Astrocyte (in vitro differentiated cells and primary cell): Measurements from ENCODE around the gene FAM107B. TPM values are rescaled to one million over a fixed set of nuclear protein-coding genes. Genes with fewer than 3 reads are reported as not detected.

Source experiments
- DNase-seq: peaks from one replicate; pipeline ENCODE4 v3.0.0-alpha.2; 2010; ENCODE audit warnings: low read depth
- FAIRE-seq: peaks from 2 replicates; lab custom pipeline; 2011; peaks lifted over from hg19 to GRCh38; lab: Jason Lieb, UNC
- H2AFZ ChIP-seq: 2 replicates; pipeline ENCODE4 v1.6.0; 2012; ENCODE audit warnings: low read depth, low read length, inconsistent platforms
- H3K27ac ChIP-seq: 2 replicates; pipeline ENCODE4 v1.5.1; 2011; ENCODE audit warnings: low read depth, low read length, inconsistent platforms
- H3K27me3 ChIP-seq: 2 replicates; pipeline ENCODE4 v1.6.0; 2011; ENCODE audit warnings: low read length, inconsistent platforms; ENCODE audit not compliant: insufficient read depth
- H3K36me3 ChIP-seq: 2 replicates; pipeline ENCODE4 v1.5.1; 2011; ENCODE audit warnings: low read length, inconsistent platforms; ENCODE audit not compliant: insufficient read depth
- H3K4me1 ChIP-seq: 2 replicates; pipeline ENCODE4 v1.5.1; 2011; ENCODE audit warnings: low read length, inconsistent platforms; ENCODE audit not compliant: insufficient read depth
- H3K4me2 ChIP-seq: 2 replicates; pipeline ENCODE4 v1.6.0; 2012; ENCODE audit warnings: low read length, inconsistent platforms
- H3K4me3 ChIP-seq: 2 replicates; pipeline ENCODE4 v1.5.1; 2011; ENCODE audit warnings: low read depth, mild to moderate bottlenecking, low read length, inconsistent platforms; ENCODE audit not compliant: insufficient read depth
- H3K79me2 ChIP-seq: 2 replicates; pipeline ENCODE4 v1.6.0; 2012; ENCODE audit warnings: mild to moderate bottlenecking, low read length, inconsistent platforms; ENCODE audit not compliant: insufficient read depth
- H3K9ac ChIP-seq: 2 replicates; pipeline ENCODE4 v1.6.0; 2012; ENCODE audit warnings: mild to moderate bottlenecking, low read length, inconsistent platforms
- H3K9me3 ChIP-seq: 2 replicates; pipeline ENCODE4 v1.5.1; 2012; ENCODE audit warnings: low read depth, mild to moderate bottlenecking, low read length, inconsistent platforms; ENCODE audit not compliant: insufficient read depth
- H4K20me1 ChIP-seq: 2 replicates; pipeline ENCODE4 v1.6.0; 2012; ENCODE audit warnings: low read length, inconsistent platforms; ENCODE audit not compliant: insufficient read depth
- H3K27ac Mint-ChIP-seq: one replicate; pipeline ENCODE4 v1.8.0; 2021; ENCODE audit warnings: mild to moderate bottlenecking, mixed read lengths; ENCODE audit not compliant: unreplicated experiment
- H3K27me3 Mint-ChIP-seq: one replicate; pipeline ENCODE4 v1.8.0; 2021; ENCODE audit warnings: low read depth, mixed read lengths; ENCODE audit not compliant: unreplicated experiment
- H3K36me3 Mint-ChIP-seq: one replicate; pipeline ENCODE4 v1.8.0; 2021; ENCODE audit warnings: low read depth, mixed read lengths; ENCODE audit not compliant: unreplicated experiment
- H3K4me1 Mint-ChIP-seq: one replicate; pipeline ENCODE4 v1.8.0; 2021; ENCODE audit warnings: low read depth, mixed read lengths; ENCODE audit not compliant: unreplicated experiment
- H3K4me3 Mint-ChIP-seq: one replicate; pipeline ENCODE4 v1.8.0; 2021; ENCODE audit warnings: mild to moderate bottlenecking, moderate library complexity, mixed read lengths; ENCODE audit not compliant: unreplicated experiment
- H3K9me3 Mint-ChIP-seq: one replicate; pipeline ENCODE4 v1.8.0; 2021; ENCODE audit warnings: mild to moderate bottlenecking, mixed read lengths; ENCODE audit not compliant: unreplicated experiment
- EZH2 ChIP-seq: IDR thresholded peaks from 2 replicates; pipeline ENCODE4 v1.6.1; 2012; ENCODE audit warnings: mild to moderate bottlenecking, low read length, inconsistent platforms; ENCODE audit not compliant: insufficient read depth
- total RNA-seq: library from RNA; stranded (reverse); gene quantifications from 2 replicates; pipeline ENCODE4 v1.2.1, GENCODE V29; 2021
- TF ChIP-seq, protein P1 (sequence below): IDR thresholded peaks from 2 replicates; pipeline ENCODE4 v1.5.1; 2011; ENCODE audit warnings: low read depth, mild to moderate bottlenecking, inconsistent platforms, low read length, moderate library complexity; ENCODE audit not compliant: insufficient read depth

Gene FAM107B
- total RNA-seq, 1 donor from 2014 or later: 36.0 TPM

DNA sequence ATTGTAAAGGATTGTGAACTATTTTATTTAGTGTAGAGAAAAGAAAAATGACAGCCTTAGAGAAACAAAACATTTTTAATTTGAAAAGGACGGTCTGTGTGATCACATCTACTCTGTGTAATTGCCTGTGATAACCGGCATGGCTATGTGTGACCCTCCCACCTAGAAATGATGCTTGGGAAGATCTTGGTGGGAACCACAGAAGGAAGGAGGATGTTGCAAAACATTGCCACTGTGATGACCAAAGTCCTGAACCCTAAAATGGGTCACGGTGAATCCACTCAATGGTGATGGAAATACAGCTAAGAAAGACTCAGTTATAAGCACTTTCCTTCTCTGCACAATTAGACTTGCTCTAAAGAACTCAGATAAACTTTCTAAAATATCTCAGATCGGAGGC, 222.7 kb downstream of the FAM107B start:
- Mint-ChIP-seq H3K4me1 (peaks cover 28% of the 10 kb centered on the region), H3K4me3 (no peak overlapping the region), H3K27me3 (no peaks in the 10 kb centered on the region), H3K36me3 (peaks cover 5% of the 10 kb centered on the region), H3K27ac (no peak overlapping the region), H3K9me3 (no peaks in the 10 kb centered on the region)
- H3K9me3 ChIP-seq: no peaks in the 10 kb centered on the region
- H2AFZ ChIP-seq: no peak overlapping the region
- no peaks in the 10 kb centered on the region for H3K36me3 ChIP-seq
- DNase-seq: no peak
- TF ChIP-seq, protein P1, sequence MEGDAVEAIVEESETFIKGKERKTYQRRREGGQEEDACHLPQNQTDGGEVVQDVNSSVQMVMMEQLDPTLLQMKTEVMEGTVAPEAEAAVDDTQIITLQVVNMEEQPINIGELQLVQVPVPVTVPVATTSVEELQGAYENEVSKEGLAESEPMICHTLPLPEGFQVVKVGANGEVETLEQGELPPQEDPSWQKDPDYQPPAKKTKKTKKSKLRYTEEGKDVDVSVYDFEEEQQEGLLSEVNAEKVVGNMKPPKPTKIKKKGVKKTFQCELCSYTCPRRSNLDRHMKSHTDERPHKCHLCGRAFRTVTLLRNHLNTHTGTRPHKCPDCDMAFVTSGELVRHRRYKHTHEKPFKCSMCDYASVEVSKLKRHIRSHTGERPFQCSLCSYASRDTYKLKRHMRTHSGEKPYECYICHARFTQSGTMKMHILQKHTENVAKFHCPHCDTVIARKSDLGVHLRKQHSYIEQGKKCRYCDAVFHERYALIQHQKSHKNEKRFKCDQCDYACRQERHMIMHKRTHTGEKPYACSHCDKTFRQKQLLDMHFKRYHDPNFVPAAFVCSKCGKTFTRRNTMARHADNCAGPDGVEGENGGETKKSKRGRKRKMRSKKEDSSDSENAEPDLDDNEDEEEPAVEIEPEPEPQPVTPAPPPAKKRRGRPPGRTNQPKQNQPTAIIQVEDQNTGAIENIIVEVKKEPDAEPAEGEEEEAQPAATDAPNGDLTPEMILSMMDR: no peak
- TF ChIP-seq EZH2: no peak
- peaks cover 19% of the 10 kb centered on the region for H3K4me1 ChIP-seq
- H3K4me2 ChIP-seq: no peak overlapping the region
- no peak overlapping the region for H3K27ac ChIP-seq
- peaks cover 15% of the 10 kb centered on the region for H4K20me1 ChIP-seq
- no peak overlapping the region for H3K4me3 ChIP-seq
- peaks cover 24% of the 10 kb centered on the region for H3K79me2 ChIP-seq
- H3K9ac ChIP-seq: no peak overlapping the region
- no peaks in the 10 kb centered on the region for H3K27me3 ChIP-seq
- no peak for FAIRE-seq

DNA sequence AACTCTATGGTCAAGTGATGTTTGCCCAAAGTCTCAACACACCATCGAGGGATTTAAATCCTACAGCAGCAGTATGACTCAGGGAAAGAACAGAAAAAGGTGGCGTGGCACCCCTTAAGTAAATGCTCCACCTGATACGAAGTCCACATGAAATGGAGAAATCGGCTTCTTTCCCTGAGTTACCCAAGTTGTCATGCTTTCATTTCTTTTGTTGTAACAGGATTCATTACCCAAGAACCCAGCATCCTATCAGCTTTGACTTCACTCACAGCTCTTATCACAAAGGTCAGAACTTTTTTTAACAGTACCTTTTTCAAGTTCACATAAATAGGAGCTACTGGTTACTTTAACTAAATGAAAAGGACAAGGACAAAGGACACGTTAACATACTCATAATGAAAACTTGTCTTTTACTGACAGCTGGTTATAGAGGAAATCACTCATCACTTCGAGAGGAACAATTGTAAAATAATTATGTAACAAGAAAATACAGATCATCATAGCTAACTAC, 224.2 kb downstream of the FAM107B start:
- H3K4me3 Mint-ChIP-seq: no peak overlapping the region
- DNase-seq (no peak), FAIRE-seq (no peak)
- H3K27ac Mint-ChIP-seq: no peak overlapping the region
- Histone ChIP-seq H3K27ac (no peak overlapping the region), H3K4me1 (peaks cover 17% of the 10 kb centered on the region), H3K9ac (no peak overlapping the region), H3K79me2 (peaks cover 10% of the 10 kb centered on the region), H2AFZ (no peak overlapping the region), H3K4me3 (no peak overlapping the region), H3K36me3 (no peaks in the 10 kb centered on the region), H3K9me3 (no peaks in the 10 kb centered on the region), H4K20me1 (no peaks in the 10 kb centered on the region), H3K4me2 (no peak overlapping the region), H3K27me3 (no peaks in the 10 kb centered on the region)
- TF ChIP-seq, protein P1: no peak
- no peak for TF ChIP-seq EZH2
- H3K4me1 Mint-ChIP-seq: peaks cover 18% of the 10 kb centered on the region
- peaks cover 5% of the 10 kb centered on the region for H3K36me3 Mint-ChIP-seq
- no peaks in the 10 kb centered on the region for H3K9me3 Mint-ChIP-seq
- no peaks in the 10 kb centered on the region for H3K27me3 Mint-ChIP-seq

DNA sequence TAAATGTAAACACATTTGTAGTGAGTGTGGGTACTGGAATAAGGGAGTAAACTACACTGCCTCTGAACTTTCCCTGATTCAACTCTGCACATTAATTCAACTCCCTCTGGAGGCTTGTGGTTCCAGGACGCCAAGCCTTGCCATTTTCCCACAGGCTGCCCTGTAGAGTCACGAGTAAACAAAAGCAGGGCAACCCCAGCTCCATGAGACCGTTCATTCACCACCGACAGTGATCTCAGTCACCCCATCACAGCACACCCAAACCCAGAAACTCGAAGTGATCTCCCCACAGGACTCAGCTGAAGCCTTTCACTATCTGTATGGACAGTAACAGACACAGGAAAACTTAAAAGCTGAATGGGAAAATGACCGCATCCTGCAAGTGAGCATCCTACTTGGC, 225.2 kb downstream of the FAM107B start:
- H3K27ac Mint-ChIP-seq: no peak overlapping the region
- Histone ChIP-seq H4K20me1 (no peaks in the 10 kb centered on the region), H3K36me3 (no peaks in the 10 kb centered on the region), H3K4me2 (no peak overlapping the region), H3K9ac (no peak overlapping the region), H3K27ac (no peak overlapping the region), H2AFZ (peak overlapping the region; percentile 30), H3K4me3 (no peak overlapping the region), H3K79me2 (peaks cover 14% of the 10 kb centered on the region), H3K27me3 (no peaks in the 10 kb centered on the region), H3K4me1 (peaks cover 22% of the 10 kb centered on the region), H3K9me3 (no peaks in the 10 kb centered on the region)
- H3K4me1 Mint-ChIP-seq: peaks cover 19% of the 10 kb centered on the region
- no peaks in the 10 kb centered on the region for H3K9me3 Mint-ChIP-seq
- H3K36me3 Mint-ChIP-seq: peaks cover 5% of the 10 kb centered on the region
- DNase-seq (no peak), FAIRE-seq (no peak)
- no peaks in the 10 kb centered on the region for H3K27me3 Mint-ChIP-seq
- TF ChIP-seq, protein P1: no peak
- no peak for TF ChIP-seq EZH2
- H3K4me3 Mint-ChIP-seq: no peak overlapping the region
